Coronary artery (tissue), 2 donors: ENCODE measurements around the gene OR1F1.

ENCODE experiments used
- DNase-seq: peaks from one replicate; pipeline ENCODE4 v3.0.0-alpha.2; 2017; ENCODE audit warnings: low spot score
- H3K27ac ChIP-seq, 2 donors: fragments of 200-600 bp; sonication (generic); one replicate each; pipeline ENCODE4 v1.5.1; 2016 to 2019
- H3K4me3 ChIP-seq: fragments of 200-600 bp; sonication (generic); 2 replicates; pipeline ENCODE4 v1.5.1; 2016; ENCODE audit warnings: mild to moderate bottlenecking, moderate library complexity
- CTCF ChIP-seq: fragments of 200-600 bp; sonication (generic); IDR thresholded peaks from one replicate; pipeline ENCODE4 v1.5.1; 2019; ENCODE audit warnings: antibody characterized with exemption

Gene OR1F1

GRCh38 chr16:3212567-3212966 is 24.6 kb downstream of the OR1F1 start:
- TF ChIP-seq CTCF, result no peak
- DNase-seq, result no peak
- Histone ChIP-seq H3K27ac (no peak overlapping the region), H3K4me3 (no peak overlapping the region)

GRCh38 chr16:3214904-3215600 is 27.0 kb downstream of the OR1F1 start:
- DNase-seq, result no peak
- TF ChIP-seq CTCF, result no peak
- Histone ChIP-seq H3K27ac (no peak overlapping the region), H3K4me3 (no peak overlapping the region)

DNA sequence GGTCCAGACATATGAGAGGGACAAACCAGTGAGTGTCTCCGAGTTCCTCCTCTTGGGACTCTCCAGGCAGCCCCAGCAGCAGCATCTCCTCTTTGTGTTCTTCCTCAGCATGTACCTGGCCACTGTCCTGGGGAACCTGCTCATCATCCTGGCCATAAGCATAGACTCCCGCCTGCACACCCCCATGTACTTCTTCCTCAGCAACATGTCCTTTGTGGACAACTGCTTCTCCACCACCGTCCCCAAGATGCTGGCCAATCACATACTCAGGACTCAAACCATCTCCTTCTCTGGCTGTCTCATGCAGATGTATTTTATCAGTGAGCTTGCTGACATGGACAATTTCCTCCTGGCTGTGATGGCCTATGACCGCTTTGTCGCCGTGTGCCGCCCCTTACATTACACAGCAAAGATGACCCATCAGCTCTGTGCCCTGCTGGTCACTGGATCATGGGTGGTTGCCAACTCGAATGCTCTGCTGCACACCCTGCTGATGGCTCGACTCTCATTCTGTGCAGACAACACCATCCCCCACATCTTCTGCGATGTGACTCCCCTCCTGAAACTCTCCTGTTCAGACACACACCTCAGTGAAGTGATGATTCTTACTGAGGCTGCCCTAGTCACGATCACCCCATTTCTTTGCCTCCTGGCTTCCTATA is 27.7 kb downstream of the OR1F1 start:
- no peak for TF ChIP-seq CTCF
- no peak overlapping the region for H3K27ac ChIP-seq
- no peak overlapping the region for H3K4me3 ChIP-seq
- no peak for DNase-seq

DNA sequence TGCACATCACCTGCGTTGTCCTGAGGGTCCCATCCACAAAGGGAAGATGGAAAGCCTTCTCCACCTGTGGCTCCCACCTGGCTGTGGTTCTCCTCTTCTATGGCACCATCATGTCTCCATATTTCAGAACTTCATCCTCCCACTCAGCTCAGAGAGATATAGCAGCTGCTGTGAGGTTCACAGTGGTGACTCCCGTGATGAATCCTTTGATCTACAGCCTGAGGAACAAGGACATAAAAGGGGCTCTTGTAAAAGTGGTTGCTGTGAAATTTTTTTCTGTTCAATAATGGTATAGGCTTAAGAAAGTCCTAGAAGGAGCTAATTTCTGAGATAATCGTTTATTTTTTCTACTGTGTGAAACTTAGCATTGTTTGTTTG is 28.2 kb downstream of the OR1F1 start:
- H3K4me3 ChIP-seq, result no peak overlapping the region
- DNase-seq, result no peak
- no peak overlapping the region for H3K27ac ChIP-seq
- TF ChIP-seq CTCF, result no peak

GRCh38 chr16:3220839-3221238 is 32.8 kb downstream of the OR1F1 start:
- TF ChIP-seq CTCF, result no peak
- DNase-seq, result no peak
- Histone ChIP-seq H3K27ac (no peak overlapping the region), H3K4me3 (no peak overlapping the region)

DNA sequence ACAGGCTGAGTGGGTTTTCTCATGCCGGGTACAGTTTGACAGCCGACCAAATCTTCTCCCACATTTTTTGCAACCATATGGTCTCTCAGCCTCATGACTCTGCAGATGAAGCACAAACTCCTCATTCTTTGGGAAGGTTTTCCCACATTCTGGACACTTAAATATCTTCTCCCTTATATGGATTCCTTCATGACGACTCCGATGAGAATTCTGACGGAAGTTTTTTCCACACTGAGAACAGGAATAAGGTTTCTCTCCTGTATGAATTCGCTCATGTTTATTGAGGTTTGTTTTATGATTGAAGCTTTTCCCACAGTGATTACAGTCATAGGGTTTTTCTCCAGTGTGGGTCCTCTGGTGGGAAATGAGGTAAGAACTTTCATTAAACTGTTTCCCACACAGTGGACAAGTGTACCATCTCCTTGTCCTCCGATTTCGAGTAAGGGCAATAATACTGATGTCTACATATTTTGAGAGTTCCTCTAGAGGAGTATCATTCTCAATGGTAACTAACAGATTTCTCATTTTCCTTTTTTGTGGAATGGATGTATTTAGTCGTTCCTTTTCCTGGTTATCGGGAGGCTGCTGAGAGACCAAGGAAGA is 36.0 kb downstream of the OR1F1 start:
- no peak overlapping the region for H3K27ac ChIP-seq
- H3K4me3 ChIP-seq, result peak overlapping the region; percentile 42
- TF ChIP-seq CTCF, result no peak
- no peak for DNase-seq

DNA sequence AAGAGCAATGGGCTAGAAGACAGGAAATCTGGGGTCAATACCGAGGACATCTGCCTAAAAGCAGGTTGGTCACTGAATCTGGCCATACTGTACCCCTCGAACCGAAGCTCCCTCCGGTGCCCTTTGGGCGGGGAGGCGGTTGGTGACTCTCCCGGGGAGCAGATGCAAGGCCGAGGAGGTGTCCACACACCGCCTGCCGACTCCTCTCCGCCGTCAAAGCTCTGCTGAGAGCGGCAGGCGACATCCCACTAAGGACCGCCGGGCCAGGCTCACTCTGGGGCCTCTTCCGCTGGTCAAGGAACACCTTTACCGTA is 46.5 kb downstream of the OR1F1 start:
- peak overlapping the region; percentile 89 for H3K4me3 ChIP-seq
- no peak for DNase-seq
- no peak for TF ChIP-seq CTCF
- H3K27ac ChIP-seq, result peak overlapping the region; percentile 93 to 96
